ENCODE measurements around the gene TMEM41B.
"Not testable (repeated sequence)": the region's sequence is repeated elsewhere in the genome, so short reads cannot be mapped to it uniquely, and the experiment has no call there.

TMEM41B gene

DNA sequence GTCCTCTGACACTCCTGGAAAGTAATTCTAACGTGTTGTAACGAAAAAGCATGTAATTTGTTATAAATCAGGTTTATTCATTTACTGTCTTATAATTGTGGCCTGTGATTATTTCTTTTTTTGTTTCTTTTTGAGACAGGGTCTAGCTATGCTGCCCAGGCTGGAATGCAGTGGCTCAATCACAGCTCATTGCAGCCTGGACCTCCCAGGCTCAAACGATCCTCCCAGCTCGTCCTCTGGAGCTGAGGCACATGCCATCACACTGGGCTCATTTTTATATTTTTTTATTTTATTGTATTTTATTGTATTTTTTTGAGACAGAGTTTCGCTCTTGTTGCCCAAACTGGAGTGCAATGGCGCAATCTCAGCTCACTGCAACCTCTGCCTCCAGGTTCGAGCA, 65.1 kb downstream of the TMEM41B start:
- no peak overlapping the region for H3K27ac ChIP-seq
- TF ChIP-seq, protein P1, sequence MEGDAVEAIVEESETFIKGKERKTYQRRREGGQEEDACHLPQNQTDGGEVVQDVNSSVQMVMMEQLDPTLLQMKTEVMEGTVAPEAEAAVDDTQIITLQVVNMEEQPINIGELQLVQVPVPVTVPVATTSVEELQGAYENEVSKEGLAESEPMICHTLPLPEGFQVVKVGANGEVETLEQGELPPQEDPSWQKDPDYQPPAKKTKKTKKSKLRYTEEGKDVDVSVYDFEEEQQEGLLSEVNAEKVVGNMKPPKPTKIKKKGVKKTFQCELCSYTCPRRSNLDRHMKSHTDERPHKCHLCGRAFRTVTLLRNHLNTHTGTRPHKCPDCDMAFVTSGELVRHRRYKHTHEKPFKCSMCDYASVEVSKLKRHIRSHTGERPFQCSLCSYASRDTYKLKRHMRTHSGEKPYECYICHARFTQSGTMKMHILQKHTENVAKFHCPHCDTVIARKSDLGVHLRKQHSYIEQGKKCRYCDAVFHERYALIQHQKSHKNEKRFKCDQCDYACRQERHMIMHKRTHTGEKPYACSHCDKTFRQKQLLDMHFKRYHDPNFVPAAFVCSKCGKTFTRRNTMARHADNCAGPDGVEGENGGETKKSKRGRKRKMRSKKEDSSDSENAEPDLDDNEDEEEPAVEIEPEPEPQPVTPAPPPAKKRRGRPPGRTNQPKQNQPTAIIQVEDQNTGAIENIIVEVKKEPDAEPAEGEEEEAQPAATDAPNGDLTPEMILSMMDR (conservative IDR thresholded peaks at IDR 0.05), result no peak
- no peak for TF ChIP-seq ZFX (IDR thresholded peaks at IDR 0.05)

DNA sequence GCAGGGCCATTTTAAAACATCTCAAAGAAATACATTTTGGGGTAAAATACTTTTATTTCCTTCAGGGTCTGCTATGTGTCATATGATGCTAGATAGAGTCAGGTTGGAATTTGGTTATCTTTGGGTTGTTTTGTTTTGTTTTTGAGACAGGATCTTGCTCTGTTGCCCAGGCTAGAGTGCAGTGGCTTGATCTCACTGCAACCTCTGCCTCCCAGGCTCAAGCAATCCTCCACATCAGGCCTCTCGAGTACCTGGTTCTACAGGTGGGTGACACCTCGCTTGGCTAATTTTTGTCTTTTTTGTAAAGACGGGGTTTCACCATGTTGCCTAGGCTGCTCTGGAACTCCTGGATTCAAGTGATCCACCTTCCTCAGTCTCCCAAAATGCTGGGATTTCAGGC, 66.5 kb downstream of the TMEM41B start:
- H3K27ac ChIP-seq, result no peak overlapping the region
- no peak for TF ChIP-seq ZFX (IDR thresholded peaks at IDR 0.05)
- TF ChIP-seq, protein P1 (conservative IDR thresholded peaks at IDR 0.05), result no peak

DNA sequence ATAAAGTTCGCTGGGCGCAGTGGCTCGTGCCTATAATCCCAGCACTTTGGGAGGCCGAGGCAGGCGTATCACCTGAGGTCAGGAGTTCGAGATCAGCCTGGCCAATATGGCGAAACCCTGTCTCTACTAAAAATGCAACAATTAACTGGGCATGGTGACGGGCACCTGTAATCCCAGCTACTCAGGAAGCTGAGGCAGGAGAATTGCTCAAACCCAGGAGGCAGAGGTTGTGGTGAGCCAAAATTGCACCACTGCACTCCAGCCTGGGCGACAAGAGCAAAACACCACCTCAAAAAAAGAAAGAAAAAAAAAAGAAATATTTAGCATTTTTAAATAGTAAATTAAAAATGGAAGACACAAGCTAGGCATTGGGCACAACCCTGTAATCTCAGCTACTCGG, 78.2 kb downstream of the TMEM41B start:
- H3K27ac ChIP-seq, result not testable (repeated sequence)

DNA sequence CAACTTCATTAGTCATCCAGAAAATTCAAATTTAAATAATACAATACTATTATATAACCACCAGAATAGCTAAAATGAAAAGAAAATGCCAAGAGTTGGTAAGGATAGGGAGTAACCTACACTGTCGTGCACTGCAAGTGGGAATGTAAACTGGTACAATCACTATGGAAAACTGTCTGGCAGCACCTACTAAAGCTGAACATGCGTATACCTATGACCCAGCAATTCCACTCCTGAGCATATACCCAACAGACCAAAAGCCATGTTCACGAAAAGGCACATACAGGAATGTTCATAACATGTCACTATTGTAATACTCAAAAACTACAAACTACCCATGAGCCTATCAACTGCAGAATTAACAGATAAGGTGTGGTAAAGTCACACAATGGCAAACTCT, 81.9 kb downstream of the TMEM41B start:
- no peak overlapping the region for H3K27ac ChIP-seq
- no peak for TF ChIP-seq ZFX (IDR thresholded peaks at IDR 0.05)
- TF ChIP-seq, protein P1 (conservative IDR thresholded peaks at IDR 0.05), result no peak

DNA sequence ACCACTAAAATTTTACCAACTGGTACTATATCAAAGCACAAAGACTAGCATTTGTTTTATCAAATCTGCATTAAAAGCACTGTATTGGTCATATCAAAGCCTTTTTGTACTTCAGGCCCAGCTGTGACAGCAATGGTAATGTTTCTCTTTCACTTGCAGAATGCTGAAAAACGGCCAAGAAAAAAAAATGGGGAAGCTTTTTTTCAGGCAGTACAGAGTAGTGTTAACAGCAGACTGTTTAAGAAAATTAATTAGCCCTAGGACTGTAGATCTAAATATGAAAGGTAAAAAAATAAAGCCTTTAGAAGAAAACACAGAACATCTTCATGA, 82.6 kb downstream of the TMEM41B start:
- TF ChIP-seq, protein P1 (conservative IDR thresholded peaks at IDR 0.05), result no peak
- TF ChIP-seq ZFX (IDR thresholded peaks at IDR 0.05), result no peak
- H3K27ac ChIP-seq, result no peak overlapping the region
